ENCODE measurements around the gene SOBP. TPM values are rescaled to one million over a fixed set of nuclear protein-coding genes. Genes with fewer than 3 reads are reported as not detected.

The SOBP gene
- total and polyA plus RNA-seq, 7 donors = 5.7 to 27.6 (median 19.5) TPM

DNA sequence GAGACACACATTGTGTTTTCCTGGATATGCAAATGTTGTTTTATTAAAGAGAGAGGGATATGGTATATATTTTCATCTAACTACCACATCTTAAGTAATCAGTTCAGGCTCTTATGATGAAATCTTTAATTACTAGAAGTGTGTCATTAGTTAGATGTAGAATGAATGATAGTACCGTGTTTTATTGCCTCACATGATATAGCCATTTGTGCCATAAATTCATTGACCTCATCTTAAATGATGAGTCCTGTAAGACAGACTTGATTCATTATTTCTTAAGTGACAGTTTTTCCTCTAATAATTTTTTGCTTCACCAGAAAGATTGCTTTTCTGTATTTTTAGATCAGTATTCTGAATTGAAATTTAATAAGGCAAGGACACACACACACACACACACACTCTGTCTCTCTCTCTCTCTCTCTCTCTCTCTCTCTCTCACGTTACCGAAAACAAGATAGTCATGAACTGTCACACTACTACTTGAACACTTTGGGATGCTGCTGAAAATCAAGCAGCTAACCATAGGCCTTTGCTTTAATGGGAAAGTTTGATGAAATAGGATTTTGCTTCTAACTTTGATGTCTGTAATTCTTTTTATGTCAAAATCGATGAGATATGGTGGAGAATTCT is 140.5 kb downstream of the SOBP start:
- peak in 3 of 4 donors; percentile 55 to 78 (median 55) for ATAC-seq
- no peak for DNase-seq
- H3K4me3 ChIP-seq = no peak overlapping the region
- TF ChIP-seq, protein P1, sequence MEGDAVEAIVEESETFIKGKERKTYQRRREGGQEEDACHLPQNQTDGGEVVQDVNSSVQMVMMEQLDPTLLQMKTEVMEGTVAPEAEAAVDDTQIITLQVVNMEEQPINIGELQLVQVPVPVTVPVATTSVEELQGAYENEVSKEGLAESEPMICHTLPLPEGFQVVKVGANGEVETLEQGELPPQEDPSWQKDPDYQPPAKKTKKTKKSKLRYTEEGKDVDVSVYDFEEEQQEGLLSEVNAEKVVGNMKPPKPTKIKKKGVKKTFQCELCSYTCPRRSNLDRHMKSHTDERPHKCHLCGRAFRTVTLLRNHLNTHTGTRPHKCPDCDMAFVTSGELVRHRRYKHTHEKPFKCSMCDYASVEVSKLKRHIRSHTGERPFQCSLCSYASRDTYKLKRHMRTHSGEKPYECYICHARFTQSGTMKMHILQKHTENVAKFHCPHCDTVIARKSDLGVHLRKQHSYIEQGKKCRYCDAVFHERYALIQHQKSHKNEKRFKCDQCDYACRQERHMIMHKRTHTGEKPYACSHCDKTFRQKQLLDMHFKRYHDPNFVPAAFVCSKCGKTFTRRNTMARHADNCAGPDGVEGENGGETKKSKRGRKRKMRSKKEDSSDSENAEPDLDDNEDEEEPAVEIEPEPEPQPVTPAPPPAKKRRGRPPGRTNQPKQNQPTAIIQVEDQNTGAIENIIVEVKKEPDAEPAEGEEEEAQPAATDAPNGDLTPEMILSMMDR (IDR thresholded peaks at IDR 0.05) = no peak
- intact Hi-C loops (cut with DNase I) = no loop called here
- 38 to 52% (median 48%) methylated on average over 4 of the region's 4 CpGs for WGBS, 3 donors
- no peaks in the 10 kb centered on the region for H3K27me3 ChIP-seq (ENCODE audit: insufficient read depth in 3 of 3, low read length in 2 of 3)
- no peaks in the 10 kb centered on the region for H3K9me3 ChIP-seq
- peaks cover 0 to 9% of the 10 kb centered on the region in 2 donors for H3K36me3 ChIP-seq (ENCODE audit: insufficient read depth in 1 of 2, low read depth in 1 of 2)
- peaks cover 31% of the 10 kb centered on the region for H3K4me1 ChIP-seq
- H3K27ac ChIP-seq = peak overlapping the region; percentile 53

DNA sequence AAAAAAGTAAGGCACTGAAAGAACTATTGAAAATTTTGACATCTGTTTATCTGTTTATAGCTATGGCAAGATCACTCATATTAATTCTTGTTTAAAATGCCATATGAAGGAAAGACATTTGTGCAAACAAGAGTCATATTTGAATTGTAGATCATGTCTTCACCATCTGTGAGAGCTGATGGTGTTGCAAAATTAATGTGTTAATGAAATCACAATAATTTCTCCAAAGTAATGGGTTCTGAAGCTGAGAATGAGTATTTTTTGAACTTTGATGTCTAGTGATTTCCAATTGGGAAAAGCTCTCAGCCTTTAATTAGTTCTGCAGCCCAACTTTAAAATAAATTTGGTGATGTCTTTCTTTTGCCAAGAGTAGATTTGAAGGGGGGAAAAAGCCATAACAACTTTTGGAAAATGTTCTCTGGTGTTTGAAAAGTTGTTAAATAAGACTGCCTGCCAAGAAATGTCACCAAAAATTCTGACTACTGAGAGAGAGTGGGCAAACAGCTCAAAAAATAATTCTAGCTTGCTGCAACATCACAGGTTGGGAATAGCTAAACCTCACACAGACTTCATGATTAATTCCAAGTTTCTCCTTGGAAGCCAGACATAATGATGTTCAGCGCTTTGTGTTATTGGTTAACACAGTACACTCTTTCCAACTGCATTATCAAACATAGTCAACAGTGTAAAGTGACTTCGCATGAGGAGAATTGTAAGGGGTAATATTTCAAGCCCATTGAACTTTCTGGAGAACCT is 142.6 kb downstream of the SOBP start:
- Histone ChIP-seq H3K4me1 (peaks cover 30% of the 10 kb centered on the region), H3K4me3 (no peak overlapping the region), H3K27ac (no peak overlapping the region), H3K9me3 (no peaks in the 10 kb centered on the region), H3K36me3 (ENCODE audit: insufficient read depth in 1 of 2, low read depth in 1 of 2) (peaks cover 0 to 15% of the 10 kb centered on the region in 2 donors), H3K27me3 (ENCODE audit: insufficient read depth in 3 of 3, low read length in 2 of 3) (no peaks in the 10 kb centered on the region)
- 80 to 90% (median 82%) methylated on average over 2 of the region's 2 CpGs for WGBS, 3 donors
- intact Hi-C loops (cut with DNase I) = no loop called here
- ATAC-seq = no peak
- TF ChIP-seq, protein P1 (IDR thresholded peaks at IDR 0.05) = no peak
- DNase-seq = no peak

DNA sequence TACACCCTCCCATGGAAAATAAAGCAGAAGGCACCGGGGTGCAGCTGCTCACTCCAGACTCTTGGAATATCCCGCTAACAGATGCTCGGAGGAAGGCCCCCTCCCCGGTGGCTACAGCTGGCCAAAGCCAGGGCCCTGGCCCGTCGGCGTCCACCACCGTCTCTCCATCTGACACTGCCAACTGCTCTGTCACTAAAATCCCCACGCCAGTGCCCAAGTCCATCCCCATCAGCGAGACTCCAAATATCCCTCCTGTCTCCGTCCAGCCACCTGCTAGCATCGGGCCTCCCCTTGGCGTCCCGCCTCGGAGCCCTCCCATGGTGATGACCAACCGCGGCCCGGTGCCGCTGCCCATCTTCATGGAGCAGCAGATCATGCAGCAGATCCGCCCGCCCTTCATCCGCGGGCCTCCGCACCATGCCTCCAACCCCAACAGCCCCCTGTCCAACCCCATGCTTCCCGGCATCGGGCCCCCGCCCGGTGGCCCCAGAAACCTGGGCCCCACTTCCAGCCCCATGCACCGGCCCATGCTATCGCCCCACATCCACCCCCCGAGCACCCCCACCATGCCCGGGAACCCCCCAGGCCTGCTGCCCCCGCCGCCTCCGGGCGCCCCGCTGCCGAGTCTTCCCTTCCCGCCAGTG is 143.9 kb downstream of the SOBP start:
- WGBS, 3 donors = 55 to 66% (median 56%) methylated on average over 32 to 39 of the region's 39 CpGs
- no peaks in the 10 kb centered on the region for H3K9me3 ChIP-seq
- H3K27me3 ChIP-seq (ENCODE audit: insufficient read depth in 3 of 3, low read length in 2 of 3) = no peaks in the 10 kb centered on the region
- peaks cover 0 to 15% of the 10 kb centered on the region in 2 donors for H3K36me3 ChIP-seq (ENCODE audit: insufficient read depth in 1 of 2, low read depth in 1 of 2)
- H3K27ac ChIP-seq = no peak overlapping the region
- DNase-seq = peak in 1 of 2 donors; percentile 64
- H3K4me3 ChIP-seq = no peak overlapping the region
- intact Hi-C loops (cut with DNase I) = no loop called here
- peaks cover 30% of the 10 kb centered on the region for H3K4me1 ChIP-seq
- peak in 2 of 4 donors; percentile 7 to 11 for ATAC-seq
- TF ChIP-seq, protein P1 (IDR thresholded peaks at IDR 0.05) = no peak

DNA sequence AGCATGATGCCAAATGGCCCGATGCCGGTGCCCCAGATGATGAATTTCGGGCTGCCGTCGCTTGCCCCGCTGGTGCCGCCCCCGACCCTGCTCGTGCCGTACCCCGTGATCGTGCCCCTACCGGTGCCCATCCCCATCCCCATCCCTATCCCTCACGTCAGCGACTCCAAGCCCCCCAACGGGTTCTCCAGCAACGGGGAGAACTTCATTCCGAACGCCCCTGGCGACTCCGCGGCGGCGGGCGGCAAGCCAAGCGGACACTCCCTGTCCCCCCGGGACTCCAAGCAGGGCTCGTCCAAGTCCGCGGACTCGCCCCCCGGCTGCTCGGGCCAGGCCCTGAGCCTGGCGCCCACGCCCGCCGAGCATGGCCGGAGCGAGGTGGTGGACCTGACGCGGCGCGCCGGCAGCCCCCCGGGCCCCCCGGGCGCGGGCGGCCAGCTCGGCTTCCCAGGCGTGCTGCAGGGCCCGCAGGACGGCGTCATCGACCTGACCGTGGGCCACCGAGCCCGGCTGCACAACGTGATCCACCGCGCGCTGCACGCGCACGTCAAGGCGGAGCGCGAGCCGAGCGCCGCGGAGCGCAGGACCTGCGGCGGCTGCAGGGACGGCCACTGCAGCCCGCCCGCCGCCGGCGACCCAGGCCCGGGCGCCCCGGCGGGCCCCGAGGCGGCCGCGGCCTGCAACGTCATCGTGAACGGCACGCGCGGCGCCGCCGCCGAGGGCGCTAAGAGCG is 144.6 kb downstream of the SOBP start:
- H3K27me3 ChIP-seq (ENCODE audit: insufficient read depth in 3 of 3, low read length in 2 of 3) = no peaks in the 10 kb centered on the region
- no peak overlapping the region for H3K27ac ChIP-seq
- peak in 1 of 4 donors; percentile 7 for ATAC-seq
- H3K4me3 ChIP-seq = peak overlapping the region; percentile 11
- no peaks in the 10 kb centered on the region for H3K9me3 ChIP-seq
- intact Hi-C loops (cut with DNase I) = no loop called here
- H3K36me3 ChIP-seq (ENCODE audit: insufficient read depth in 1 of 2, low read depth in 1 of 2) = peaks cover 0 to 15% of the 10 kb centered on the region in 2 donors
- WGBS, 3 donors = 41 to 56% (median 54%) methylated on average over 73 to 101 of the region's 101 CpGs
- H3K4me1 ChIP-seq = peaks cover 25% of the 10 kb centered on the region
- DNase-seq = peak; percentile 27 to 70
- TF ChIP-seq, protein P1 (IDR thresholded peaks at IDR 0.05) = no peak
